Ammon's horn (tissue), 1 donor: ENCODE measurements around the gene MRPL2.

ENCODE experiments used
- DNase-seq: peaks from one replicate; pipeline ENCODE4 v3.0.0-alpha.2; 2016; ENCODE audit warnings: low spot score

Gene MRPL2

DNA sequence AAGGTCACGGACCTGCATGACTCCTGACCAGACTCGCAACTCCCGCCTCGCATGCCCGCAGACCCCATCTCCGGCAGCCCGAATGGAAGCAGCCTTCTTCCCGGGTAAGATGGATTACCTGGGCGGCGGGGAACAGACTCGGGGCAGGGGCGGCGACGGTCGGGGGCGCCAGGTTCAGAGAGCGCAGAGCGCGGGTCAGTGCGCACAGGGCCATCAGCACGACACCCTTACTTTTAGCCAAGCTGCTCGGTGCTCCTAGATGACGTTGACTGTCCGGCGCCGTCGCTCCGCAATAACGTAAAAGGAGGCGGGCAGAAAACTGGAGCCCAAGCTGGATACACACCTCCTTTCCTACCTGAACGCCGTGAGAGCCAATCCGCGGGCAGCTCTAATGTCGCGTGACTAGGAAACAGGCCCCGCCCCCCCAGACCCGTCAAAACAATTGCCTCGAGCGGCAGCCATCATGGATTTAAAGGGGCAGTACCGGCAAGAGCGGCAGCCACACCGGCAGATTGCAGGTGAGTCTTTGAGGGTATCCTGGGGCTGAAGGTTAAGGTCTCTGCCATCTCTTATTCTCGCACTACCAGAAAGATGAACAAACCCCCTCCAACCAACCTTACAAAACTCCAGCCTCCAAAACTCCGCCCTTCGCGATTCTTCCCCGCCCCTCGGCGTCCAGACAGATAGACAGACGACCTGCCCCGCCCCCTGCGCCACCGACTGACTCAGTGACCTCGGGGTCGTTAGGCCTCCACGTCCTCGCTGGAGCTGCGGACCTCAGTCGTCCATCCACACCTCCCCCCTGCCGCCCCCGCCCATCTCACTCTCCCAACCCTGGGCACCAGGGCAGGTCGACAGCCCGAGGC, at the start of gene MRPL2, which contains the start of gene KLC4:
MRPL2 (minus strand) TSS at position 267 of the 866 bp plus-strand sequence; CDS start at position 214, 53 bp downstream.
KLC4 (plus strand) TSS at position 464 of the 866 bp plus-strand sequence. CDS start 1,705 bp downstream, outside the sequence.
- peak; percentile 99 for DNase-seq

DNA sequence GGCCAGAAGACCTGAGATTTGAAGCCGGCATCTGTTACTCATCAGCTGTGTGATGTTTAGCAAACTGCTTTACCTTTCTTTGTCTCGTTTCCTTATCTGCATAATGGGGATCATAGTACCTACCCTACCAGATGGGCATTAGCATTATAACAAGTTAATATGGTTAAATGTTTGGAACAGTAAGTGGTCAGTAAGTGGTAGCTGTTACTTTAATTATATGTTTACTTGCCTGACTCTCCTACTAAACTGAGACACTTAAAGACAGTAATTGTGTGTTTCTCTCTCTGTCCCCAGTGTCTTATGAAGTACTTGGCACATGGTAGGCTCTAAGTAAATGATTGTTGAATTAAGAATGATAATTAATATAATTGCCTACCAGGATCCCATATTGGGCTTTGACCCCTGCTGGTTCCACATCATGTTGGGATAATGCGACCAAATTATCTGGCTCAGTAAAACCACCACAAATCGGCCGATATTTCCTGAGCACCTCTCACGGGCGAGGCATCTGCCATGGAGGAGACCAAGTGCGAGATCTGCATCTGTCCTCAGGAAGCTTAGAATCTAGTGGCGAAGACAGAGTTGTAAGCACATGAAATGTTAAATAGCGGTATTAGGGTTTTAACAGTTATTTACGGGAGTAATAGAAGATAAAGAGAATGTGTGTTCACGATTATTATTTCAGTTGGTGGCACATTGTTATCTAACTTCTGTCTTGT, 48.3 kb upstream of the MRPL2 start:
- no peak for DNase-seq

DNA sequence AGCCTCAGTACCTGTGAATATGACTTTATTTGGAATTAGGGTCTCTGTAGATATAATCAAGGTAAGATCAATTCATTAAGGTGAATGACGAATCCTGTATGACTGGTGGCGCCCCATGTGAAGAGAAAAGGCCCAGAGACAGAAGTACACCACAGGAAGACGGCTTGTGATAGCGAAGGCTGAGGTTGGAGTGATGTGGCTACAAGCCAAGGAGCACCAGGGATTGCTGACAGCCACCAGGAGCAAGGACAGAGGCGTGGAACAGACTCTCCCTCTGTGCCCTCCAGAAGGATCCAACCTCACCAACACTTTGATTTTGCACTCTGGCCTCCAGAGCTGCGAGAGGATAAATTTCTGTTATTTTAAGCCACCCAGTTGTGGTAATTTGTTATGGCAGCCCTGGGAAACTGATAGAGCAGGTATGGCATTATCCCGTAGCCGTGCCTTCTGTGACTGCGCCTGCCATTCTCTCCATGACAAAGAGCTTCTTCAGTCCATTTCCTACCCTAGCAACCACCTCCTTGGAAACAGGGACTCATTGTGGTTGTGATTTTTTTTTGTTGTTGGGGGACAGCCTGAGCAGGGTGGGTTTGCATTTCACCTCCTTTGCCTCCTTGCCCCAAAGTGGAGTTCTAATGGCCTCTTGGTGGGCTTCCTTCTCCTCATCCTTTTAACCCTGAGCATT, 46.4 kb upstream of the MRPL2 start:
- DNase-seq: no peak

DNA sequence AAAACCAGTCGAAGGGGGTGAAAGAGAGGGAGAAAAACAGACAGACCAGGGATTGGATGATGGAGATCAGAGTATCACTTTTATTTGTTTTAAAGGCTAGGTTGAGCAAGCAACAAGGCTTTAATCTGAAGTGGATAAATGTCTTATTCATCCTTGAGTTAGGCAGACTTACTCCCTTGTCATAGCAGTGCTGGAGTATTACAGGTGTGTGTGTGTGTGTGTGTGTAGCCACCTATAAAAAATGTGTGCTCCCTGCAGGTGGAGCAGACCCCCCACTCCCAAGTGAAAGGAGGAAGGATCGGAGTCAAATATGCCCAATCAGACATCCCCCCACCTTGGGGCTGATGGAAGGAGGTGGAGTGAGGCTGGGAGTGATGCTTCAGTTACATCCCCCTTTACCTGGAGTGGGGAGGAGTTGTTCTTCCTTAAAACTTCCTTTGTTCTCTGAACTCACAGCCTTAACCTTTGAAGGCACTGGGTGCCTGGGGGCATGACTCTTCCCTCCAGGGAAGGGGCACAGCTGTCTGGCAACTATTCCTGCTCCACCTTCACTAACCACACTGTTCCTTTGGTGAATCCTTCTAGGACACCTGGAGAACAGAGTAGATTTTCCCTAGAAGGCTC, 44.1 kb upstream of the MRPL2 start:
- DNase-seq: no peak

- no peak for DNase-seq
Observed at GRCh38 chr6:43101497-43101896, 42.3 kb upstream of the MRPL2 start.

- DNase-seq: no peak
Observed at GRCh38 chr6:43097502-43097901, 38.3 kb upstream of the MRPL2 start.

- no peak for DNase-seq
Observed at GRCh38 chr6:43097098-43097489, 37.9 kb upstream of the MRPL2 start.

DNA sequence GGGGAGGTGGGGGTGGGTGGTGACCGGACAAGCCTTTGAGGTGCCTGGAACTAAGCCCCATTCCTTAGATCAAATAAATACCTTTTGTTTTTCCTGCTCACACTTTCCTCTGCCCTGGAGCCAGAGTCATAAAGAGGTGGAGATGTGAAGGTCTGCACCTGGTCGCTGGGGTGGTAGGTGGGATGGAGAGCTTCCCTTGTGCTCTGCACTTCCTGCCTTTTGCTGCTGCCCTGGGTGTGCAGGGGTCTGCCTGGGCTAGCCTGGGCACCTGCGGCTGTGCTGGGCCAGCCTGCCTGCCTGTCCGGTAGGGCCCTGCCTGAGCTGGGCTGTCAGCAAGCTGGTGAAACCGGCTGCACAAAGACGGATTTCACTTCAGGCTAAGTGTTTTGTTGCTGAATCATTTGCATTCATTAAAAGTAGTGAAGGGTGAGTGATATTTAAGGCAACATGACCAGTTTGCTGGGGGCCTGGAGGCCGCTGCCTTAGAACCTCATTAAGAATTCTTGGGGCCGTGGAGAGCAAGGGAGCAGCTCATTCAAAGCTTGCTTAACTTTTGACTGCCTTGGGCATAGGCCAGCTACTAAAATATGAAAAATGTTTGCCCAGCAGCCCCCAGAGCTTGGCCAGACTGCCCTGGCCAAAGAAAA, 37.3 kb upstream of the MRPL2 start:
- DNase-seq: peak; percentile 38

GRCh38 chr6:43095939-43096338, 36.7 kb upstream of the MRPL2 start:
- no peak for DNase-seq

DNA sequence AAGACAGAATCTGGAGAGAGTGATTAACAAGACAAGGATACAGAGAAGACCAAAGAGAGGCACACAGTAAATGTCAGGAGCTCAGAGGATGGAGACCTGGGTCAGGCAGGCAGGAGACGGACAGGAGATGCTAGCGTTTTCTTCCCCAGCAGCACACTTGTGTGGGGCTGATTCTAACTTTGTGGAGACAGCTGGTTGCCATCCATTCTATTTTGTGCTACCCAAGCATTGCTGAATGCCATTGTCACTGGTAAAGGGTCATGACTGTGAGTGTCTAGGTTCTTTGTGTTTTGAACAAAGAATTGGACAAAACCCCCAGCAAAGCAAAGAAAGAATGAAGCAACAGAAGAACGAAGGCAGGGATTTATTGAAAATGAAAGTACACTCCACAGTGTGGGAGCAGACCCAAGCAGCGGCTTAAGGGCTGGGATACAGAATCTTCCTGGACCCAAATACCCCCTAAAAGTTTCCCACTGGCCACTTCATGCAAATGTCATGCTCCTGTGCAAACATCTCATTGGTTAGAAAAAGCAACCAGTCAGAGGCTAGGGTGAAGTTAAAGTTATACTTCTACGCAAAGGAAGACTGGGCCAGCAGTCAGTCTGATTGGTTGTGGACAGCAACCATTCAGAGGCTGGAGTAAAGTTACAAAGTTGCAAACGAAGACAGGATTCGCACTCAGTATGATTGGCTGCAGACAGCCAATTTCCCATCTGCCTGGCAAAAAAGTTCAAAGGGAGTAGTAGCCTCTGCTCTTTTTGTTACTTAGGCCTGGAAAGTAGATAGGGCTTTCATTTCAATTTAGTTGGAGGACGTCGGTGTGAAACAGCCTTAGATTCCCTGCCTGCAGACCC, 34.4 kb upstream of the MRPL2 start:
- DNase-seq: peak; percentile 35

GRCh38 chr6:43092635-43093034, 33.4 kb upstream of the MRPL2 start:
- DNase-seq: no peak

GRCh38 chr6:43091436-43091991, 32.3 kb upstream of the MRPL2 start:
- no peak for DNase-seq

- DNase-seq: no peak
Observed at GRCh38 chr6:43091020-43091419, 31.8 kb upstream of the MRPL2 start.

- DNase-seq: no peak
Observed at GRCh38 chr6:43090559-43090956, 31.3 kb upstream of the MRPL2 start.

- no peak for DNase-seq
Observed at GRCh38 chr6:43089874-43090558, 30.8 kb upstream of the MRPL2 start.

DNA sequence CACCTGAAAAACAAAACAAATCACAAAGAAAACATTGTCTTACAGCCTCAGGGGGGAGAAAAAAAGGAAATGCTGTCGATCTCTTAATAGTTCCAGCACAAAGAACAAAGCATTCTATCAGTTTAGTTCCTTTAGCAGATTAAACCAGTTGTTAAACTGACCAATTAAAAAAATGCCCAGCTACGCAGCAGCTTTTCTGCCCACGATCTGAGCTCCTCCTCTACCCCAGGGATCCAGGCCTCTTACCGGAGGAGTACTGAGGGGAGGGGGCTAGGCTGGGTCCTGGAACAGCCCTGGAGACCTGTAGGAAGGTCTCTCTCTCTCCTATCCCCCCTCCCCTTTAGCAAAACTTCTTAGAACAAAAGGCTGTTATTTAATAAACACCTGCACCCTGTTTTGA, 30.2 kb upstream of the MRPL2 start:
- DNase-seq: no peak

DNA sequence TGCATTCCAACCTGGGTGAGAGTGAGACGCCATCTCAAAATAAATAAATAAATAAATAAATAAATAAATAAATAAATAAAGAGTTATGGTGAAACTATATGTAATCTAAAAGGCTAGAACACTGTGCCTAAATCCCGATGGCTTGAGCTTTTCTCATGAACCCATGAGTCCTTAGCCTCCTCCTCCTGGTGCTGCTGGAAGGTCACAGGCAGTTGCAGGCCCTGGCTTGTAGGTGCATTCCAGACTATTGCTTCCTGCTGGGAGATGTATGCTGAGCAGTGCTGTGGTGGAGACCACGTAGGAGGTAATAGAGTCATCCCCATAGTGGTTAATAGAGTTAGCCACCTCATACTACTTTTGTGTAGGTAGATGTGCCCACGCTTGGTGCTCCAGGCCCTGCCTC, 29.4 kb upstream of the MRPL2 start:
- no peak for DNase-seq

GRCh38 chr6:43086022-43086658, 26.9 kb upstream of the MRPL2 start:
- DNase-seq: no peak
